Measurements from ENCODE around the gene CD1D. TPM values are rescaled to one million over a fixed set of nuclear protein-coding genes. Genes with fewer than 3 reads are reported as not detected.
A peak's percentile ranks its signal among the peaks of the same experiment; 100 is the strongest.

The CD1D gene
- polyA plus RNA-seq, 1 donor = 5.7 TPM

DNA sequence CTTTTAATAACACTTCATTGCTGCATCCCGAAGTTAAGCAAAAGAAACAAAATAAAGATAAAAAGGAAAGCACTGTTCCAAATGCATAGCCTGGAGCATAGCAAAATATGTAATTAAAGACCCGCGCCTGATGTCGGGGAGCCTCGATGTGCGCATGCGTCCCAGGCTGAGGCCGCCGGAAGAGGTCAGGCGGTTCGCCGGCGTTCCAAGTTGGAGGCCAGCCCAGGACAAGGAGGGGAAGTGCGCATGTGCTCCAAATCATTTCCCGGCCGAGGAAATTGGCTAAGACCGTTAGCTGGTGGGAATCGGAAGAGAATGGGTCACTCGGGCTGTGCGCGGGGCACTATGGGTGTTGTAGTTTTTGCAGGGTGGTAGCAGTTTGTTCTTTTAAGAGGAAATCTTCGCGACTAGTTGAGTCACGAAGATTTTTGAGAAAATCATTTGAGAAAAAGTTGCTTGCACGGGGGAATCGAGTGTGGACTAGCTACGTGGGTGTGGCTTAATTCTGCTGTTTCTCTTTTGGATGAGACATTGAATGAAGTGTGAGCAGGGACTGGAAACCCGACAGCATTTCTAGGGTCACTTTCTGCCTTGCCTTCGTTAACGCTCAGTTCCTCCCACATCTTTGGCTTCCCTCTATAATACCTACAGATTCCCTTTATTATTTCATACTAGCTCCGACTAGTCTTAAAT lies 31.0 kb upstream of the CD1D start:
- Histone ChIP-seq H3K36me3 (ENCODE audit: control insufficient read depth, insufficient read depth, low read length) (no peaks in the 10 kb centered on the region), H3K27ac (ENCODE audit: low read length) (no peak overlapping the region), H3K9me3 (ENCODE audit: control insufficient read depth, low read depth, low read length) (no peaks in the 10 kb centered on the region), H3K4me1 (ENCODE audit: control insufficient read depth, insufficient read depth, low read length) (peaks cover 4% of the 10 kb centered on the region), H3K4me3 (ENCODE audit: low read length) (peak overlapping the region; percentile 16), H3K27me3 (ENCODE audit: control insufficient read depth, insufficient read depth, low read length) (peaks cover 9% of the 10 kb centered on the region)
- WGBS (ENCODE audit: insufficient coverage, low lambda C conversion rate) = 49% methylated on average over 4 of the region's 31 CpGs
- DNase-seq = peak; percentile 88 to 91

GRCh38 chr1:158150523-158150922 lies 30.2 kb upstream of the CD1D start:
- Histone ChIP-seq H3K27me3 (ENCODE audit: control insufficient read depth, insufficient read depth, low read length) (peaks cover 12% of the 10 kb centered on the region), H3K36me3 (ENCODE audit: control insufficient read depth, insufficient read depth, low read length) (no peaks in the 10 kb centered on the region), H3K4me1 (ENCODE audit: control insufficient read depth, insufficient read depth, low read length) (peaks cover 4% of the 10 kb centered on the region), H3K9me3 (ENCODE audit: control insufficient read depth, low read depth, low read length) (no peaks in the 10 kb centered on the region), H3K4me3 (ENCODE audit: low read length) (no peak overlapping the region), H3K27ac (ENCODE audit: low read length) (no peak overlapping the region)
- WGBS (ENCODE audit: insufficient coverage, low lambda C conversion rate) = 90% methylated on average over 1 of the region's 1 CpG
- DNase-seq = no peak

DNA sequence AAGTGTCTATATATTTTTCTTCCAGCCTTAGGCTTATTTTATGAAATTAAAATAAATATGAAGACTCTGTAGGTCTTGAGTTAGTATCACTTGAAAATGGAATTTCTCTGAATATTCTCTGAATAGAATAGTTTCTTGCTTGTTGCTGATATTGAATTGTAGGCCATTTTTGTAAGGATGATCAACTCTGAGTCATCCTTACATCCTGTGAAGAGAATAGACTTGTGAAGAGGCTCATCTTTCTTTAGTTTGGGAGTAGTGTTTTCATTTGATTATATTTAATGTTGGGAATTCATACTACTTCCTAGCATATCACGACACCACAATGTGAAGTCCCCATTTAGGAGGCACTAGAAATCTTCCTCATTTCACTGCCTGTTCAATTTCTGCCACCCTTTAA lies 27.5 kb upstream of the CD1D start:
- DNase-seq = no peak
- Histone ChIP-seq H3K27me3 (ENCODE audit: control insufficient read depth, insufficient read depth, low read length) (peaks cover 12% of the 10 kb centered on the region), H3K4me1 (ENCODE audit: control insufficient read depth, insufficient read depth, low read length) (peaks cover 4% of the 10 kb centered on the region), H3K9me3 (ENCODE audit: control insufficient read depth, low read depth, low read length) (no peaks in the 10 kb centered on the region), H3K27ac (ENCODE audit: low read length) (no peak overlapping the region), H3K36me3 (ENCODE audit: control insufficient read depth, insufficient read depth, low read length) (no peaks in the 10 kb centered on the region), H3K4me3 (ENCODE audit: low read length) (no peak overlapping the region)
- 80% methylated on average over 1 of the region's 1 CpG for WGBS (ENCODE audit: insufficient coverage, low lambda C conversion rate)

- H3K27me3 ChIP-seq (ENCODE audit: control insufficient read depth, insufficient read depth, low read length) = peaks cover 12% of the 10 kb centered on the region
- no peak overlapping the region for H3K27ac ChIP-seq (ENCODE audit: low read length)
- WGBS (ENCODE audit: insufficient coverage, low lambda C conversion rate) = 100% methylated on average over 1 of the region's 5 CpGs
- DNase-seq = no peak
- no peak overlapping the region for H3K4me3 ChIP-seq (ENCODE audit: low read length)
- H3K9me3 ChIP-seq (ENCODE audit: control insufficient read depth, low read depth, low read length) = no peaks in the 10 kb centered on the region
- H3K36me3 ChIP-seq (ENCODE audit: control insufficient read depth, insufficient read depth, low read length) = no peaks in the 10 kb centered on the region
- peaks cover 4% of the 10 kb centered on the region for H3K4me1 ChIP-seq (ENCODE audit: control insufficient read depth, insufficient read depth, low read length)
Measured at GRCh38 chr1:158153746-158154444, 26.8 kb upstream of the CD1D start.

DNA sequence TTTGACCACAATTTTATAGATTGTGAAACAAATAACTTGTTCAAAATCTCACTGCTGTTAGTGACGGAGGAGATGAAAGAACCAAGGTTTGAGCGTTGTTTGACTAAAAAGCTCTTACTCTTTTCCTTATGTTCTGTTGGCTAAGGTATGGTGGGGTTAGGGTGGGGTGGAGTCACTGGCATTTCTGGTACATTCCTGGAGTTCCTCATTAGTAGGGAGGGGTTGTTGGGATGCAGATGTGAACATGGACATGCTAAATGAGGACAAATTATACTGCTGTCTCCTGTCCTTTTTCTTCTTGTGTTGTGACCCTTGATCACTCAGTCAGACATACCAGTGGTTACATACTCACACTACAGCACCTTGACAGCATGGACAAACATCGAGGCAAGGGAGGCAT lies 26.2 kb upstream of the CD1D start:
- Histone ChIP-seq H3K9me3 (ENCODE audit: control insufficient read depth, low read depth, low read length) (no peaks in the 10 kb centered on the region), H3K36me3 (ENCODE audit: control insufficient read depth, insufficient read depth, low read length) (no peaks in the 10 kb centered on the region), H3K27me3 (ENCODE audit: control insufficient read depth, insufficient read depth, low read length) (peaks cover 12% of the 10 kb centered on the region), H3K4me3 (ENCODE audit: low read length) (no peak overlapping the region), H3K4me1 (ENCODE audit: control insufficient read depth, insufficient read depth, low read length) (no peaks in the 10 kb centered on the region), H3K27ac (ENCODE audit: low read length) (no peak overlapping the region)
- 60% methylated on average over 1 of the region's 3 CpGs for WGBS (ENCODE audit: insufficient coverage, low lambda C conversion rate)
- DNase-seq = no peak

DNA sequence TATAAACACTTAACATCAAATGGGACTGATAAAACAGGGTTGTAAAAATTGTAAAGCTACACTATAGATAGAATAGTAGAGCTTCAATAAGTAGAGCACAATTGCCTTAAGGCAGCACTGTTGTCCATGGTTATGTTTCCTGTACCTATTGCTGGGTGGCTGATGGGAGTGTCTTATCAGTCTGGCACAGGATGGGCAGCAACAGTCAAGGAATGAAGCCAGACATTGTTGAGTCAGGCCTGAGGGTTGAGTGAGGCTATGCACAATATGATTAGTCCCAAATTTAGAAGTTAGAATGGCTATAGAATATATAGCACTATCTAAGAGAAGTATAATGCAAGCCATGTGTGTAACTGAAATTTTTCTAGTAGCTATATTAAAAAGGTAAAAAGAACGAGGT lies 25.0 kb upstream of the CD1D start:
- no peaks in the 10 kb centered on the region for H3K9me3 ChIP-seq (ENCODE audit: control insufficient read depth, low read depth, low read length)
- H3K36me3 ChIP-seq (ENCODE audit: control insufficient read depth, insufficient read depth, low read length) = no peaks in the 10 kb centered on the region
- DNase-seq = no peak
- no peaks in the 10 kb centered on the region for H3K4me1 ChIP-seq (ENCODE audit: control insufficient read depth, insufficient read depth, low read length)
- 100% methylated on average over 1 of the region's 1 CpG for WGBS (ENCODE audit: insufficient coverage, low lambda C conversion rate)
- H3K4me3 ChIP-seq (ENCODE audit: low read length) = no peak overlapping the region
- H3K27me3 ChIP-seq (ENCODE audit: control insufficient read depth, insufficient read depth, low read length) = peaks cover 12% of the 10 kb centered on the region
- H3K27ac ChIP-seq (ENCODE audit: low read length) = no peak overlapping the region

DNA sequence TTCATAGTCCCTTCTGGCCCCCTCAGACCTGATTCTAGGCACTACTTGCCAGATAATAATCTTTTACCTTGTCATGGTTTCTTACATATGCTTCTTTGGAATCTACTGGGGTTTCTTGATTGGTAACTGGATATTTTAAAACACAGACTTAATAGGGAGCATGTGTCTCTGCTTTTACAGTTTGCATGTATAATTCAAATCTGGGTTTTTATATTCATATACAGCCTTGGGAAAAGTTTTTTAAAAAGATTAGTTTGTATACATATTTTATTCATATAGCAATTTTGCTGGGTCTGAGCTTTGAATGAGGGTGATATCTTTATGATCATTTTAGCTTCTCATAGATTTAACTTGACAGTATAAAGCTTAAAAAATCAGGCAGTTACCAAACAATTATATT lies 21.1 kb upstream of the CD1D start:
- DNase-seq = no peak
- no peak overlapping the region for H3K4me3 ChIP-seq (ENCODE audit: low read length)
- H3K9me3 ChIP-seq (ENCODE audit: control insufficient read depth, low read depth, low read length) = no peaks in the 10 kb centered on the region
- no peak overlapping the region for H3K27ac ChIP-seq (ENCODE audit: low read length)
- peaks cover 19% of the 10 kb centered on the region for H3K27me3 ChIP-seq (ENCODE audit: control insufficient read depth, insufficient read depth, low read length)
- no peaks in the 10 kb centered on the region for H3K4me1 ChIP-seq (ENCODE audit: control insufficient read depth, insufficient read depth, low read length)
- H3K36me3 ChIP-seq (ENCODE audit: control insufficient read depth, insufficient read depth, low read length) = no peaks in the 10 kb centered on the region

GRCh38 chr1:158161446-158161845 lies 19.2 kb upstream of the CD1D start:
- Histone ChIP-seq H3K4me3 (ENCODE audit: low read length) (no peak overlapping the region), H3K4me1 (ENCODE audit: control insufficient read depth, insufficient read depth, low read length) (no peaks in the 10 kb centered on the region), H3K27ac (ENCODE audit: low read length) (no peak overlapping the region), H3K27me3 (ENCODE audit: control insufficient read depth, insufficient read depth, low read length) (peaks cover 15% of the 10 kb centered on the region), H3K9me3 (ENCODE audit: control insufficient read depth, low read depth, low read length) (no peaks in the 10 kb centered on the region), H3K36me3 (ENCODE audit: control insufficient read depth, insufficient read depth, low read length) (no peaks in the 10 kb centered on the region)
- no peak for DNase-seq
- 33% methylated on average over 1 of the region's 2 CpGs for WGBS (ENCODE audit: insufficient coverage, low lambda C conversion rate)

- no peak for DNase-seq
- Histone ChIP-seq H3K36me3 (ENCODE audit: control insufficient read depth, insufficient read depth, low read length) (no peaks in the 10 kb centered on the region), H3K27ac (ENCODE audit: low read length) (no peak overlapping the region), H3K4me3 (ENCODE audit: low read length) (no peak overlapping the region), H3K9me3 (ENCODE audit: control insufficient read depth, low read depth, low read length) (no peaks in the 10 kb centered on the region), H3K4me1 (ENCODE audit: control insufficient read depth, insufficient read depth, low read length) (no peaks in the 10 kb centered on the region), H3K27me3 (ENCODE audit: control insufficient read depth, insufficient read depth, low read length) (peaks cover 15% of the 10 kb centered on the region)
- 73% methylated on average over 2 of the region's 3 CpGs for WGBS (ENCODE audit: insufficient coverage, low lambda C conversion rate)
Measured at GRCh38 chr1:158163000-158163947, 17.4 kb upstream of the CD1D start.

DNA sequence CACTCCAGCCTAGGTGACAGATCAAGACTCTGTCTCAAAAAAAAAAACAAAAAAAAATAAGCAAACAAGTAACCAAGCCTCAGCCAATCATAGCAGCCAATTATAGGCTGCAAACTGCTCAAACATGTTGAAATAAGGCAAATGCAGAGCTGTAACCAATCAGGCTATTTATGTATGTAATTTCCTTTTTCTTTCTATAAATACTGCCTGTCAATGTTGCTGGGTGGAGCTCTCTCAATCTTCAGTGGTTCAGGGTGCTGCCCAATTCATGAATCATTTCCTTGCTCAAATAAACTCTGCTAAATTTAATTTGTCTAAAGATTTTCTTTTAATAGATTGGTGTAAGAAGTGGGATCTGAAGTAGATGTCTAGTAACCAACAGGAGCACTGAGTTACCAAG lies 11.6 kb upstream of the CD1D start:
- no peak overlapping the region for H3K4me3 ChIP-seq (ENCODE audit: low read length)
- H3K9me3 ChIP-seq (ENCODE audit: control insufficient read depth, low read depth, low read length) = no peaks in the 10 kb centered on the region
- no peaks in the 10 kb centered on the region for H3K4me1 ChIP-seq (ENCODE audit: control insufficient read depth, insufficient read depth, low read length)
- H3K27me3 ChIP-seq (ENCODE audit: control insufficient read depth, insufficient read depth, low read length) = no peaks in the 10 kb centered on the region
- DNase-seq = no peak
- H3K27ac ChIP-seq (ENCODE audit: low read length) = no peak overlapping the region
- H3K36me3 ChIP-seq (ENCODE audit: control insufficient read depth, insufficient read depth, low read length) = no peaks in the 10 kb centered on the region

Data from large intestine (tissue), 3 donors.